Kidney (tissue), 14 donors: ENCODE measurements around the gene HSPA1B. TPM values are rescaled to one million over a fixed set of nuclear protein-coding genes. Genes with fewer than 3 reads are reported as not detected.
"Not testable (repeated sequence)": the region's sequence is repeated elsewhere in the genome, so short reads cannot be mapped to it uniquely, and the experiment has no call there.

ENCODE experiments used
- DNase-seq, 5 donors: peaks; one replicate each; pipeline ENCODE4 v3.0.0-alpha.2; 2013 to 2020
- FAIRE-seq: peaks from 2 replicates; lab custom pipeline; 2012; peaks lifted over from hg19 to GRCh38; lab: Jason Lieb, UNC
- H3K27ac ChIP-seq, 2 donors: one replicate each; pipeline ENCODE4 v1.7.0; 2013; ENCODE audit warnings: low read depth in 2 of 2, low read length in 2 of 2, inconsistent platforms in 1 of 2
- H3K27me3 ChIP-seq: one replicate; pipeline ENCODE4 v1.7.1; 2013; ENCODE audit warnings: low read length, inconsistent platforms; ENCODE audit not compliant: control insufficient read depth, insufficient read depth
- H3K36me3 ChIP-seq, 3 donors: one replicate each; pipeline versions ENCODE4 v1.7.0 to v1.7.1; 2013; ENCODE audit warnings: low read length in 3 of 3, control low read depth in 1 of 3, inconsistent platforms in 1 of 3; ENCODE audit not compliant: insufficient read depth in 3 of 3, control insufficient read depth in 2 of 3
- H3K4me1 ChIP-seq, 3 donors: one replicate each; pipeline versions ENCODE4 v1.7.0 to v1.7.1; 2013; ENCODE audit warnings: low read length in 3 of 3, inconsistent platforms in 1 of 3, low read depth in 1 of 3; ENCODE audit not compliant: control insufficient read depth in 2 of 3, insufficient read depth in 2 of 3
- H3K4me3 ChIP-seq, 3 donors: one replicate each; pipeline versions ENCODE4 v1.7.0 to v1.8.1; 2013; ENCODE audit warnings: low read length in 3 of 3, control low read depth in 1 of 3, inconsistent platforms in 1 of 3
- H3K9ac ChIP-seq, 3 donors: one replicate each; pipeline versions ENCODE4 v1.7.0 to v1.7.1; 2013; ENCODE audit warnings: low read length in 3 of 3, control low read depth in 1 of 3, inconsistent platforms in 1 of 3
- H3K9me3 ChIP-seq, 3 donors: one replicate each; pipeline versions ENCODE4 v1.7.0 to v1.7.1; 2013; ENCODE audit warnings: low read length in 3 of 3, control low read depth in 1 of 3, inconsistent platforms in 1 of 3; ENCODE audit not compliant: control insufficient read depth in 2 of 3, insufficient read depth in 1 of 3
- CTCF ChIP-seq: IDR thresholded peaks from 3 replicates; pipeline ENCODE4 v1.5.1; 2012; ENCODE audit warnings: mild to moderate bottlenecking, moderate library complexity, borderline replicate concordance; ENCODE audit not compliant: insufficient read depth; ENCODE audit errors: extremely low read depth
- intact Hi-C: fragments of 100-400 bp; cut with DNase I; formaldehyde crosslinking; loops from one replicate; pipeline ENCODE4 v1.11.1; 2022
- polyA plus RNA-seq: library from polyadenylated mRNA; stranded (reverse); fragments of 350-450 nt; fragmentation: Illumina TruSeq; extraction: RNeasy Lipid Tissue Mini Kit (QIAGEN cat#74804); gene quantifications from one replicate; pipeline ENCODE4 v1.2.3, GENCODE V29; 2014; ENCODE audit warnings: low read depth, low replicate concordance; ENCODE audit not compliant: insufficient read depth
- total RNA-seq: library from RNA; stranded (reverse); fragmentation: NEBNext Ultra II Directional; extraction: Animal tissue kit (Norgen Biotek cat#: 25700); gene quantifications from one replicate; pipeline ENCODE4 v1.2.1, GENCODE V29; 2021
- donor health status: control.
- donor health status: control.
- donor health status: control.
- donor health status: control.
- donor health status: control.
- donor health status: DM: yes; HTN: yes; CAD: no.
- donor health status: Normal renal cell carcinoma (clear cell type).

HSPA1B gene
- total and polyA plus RNA-seq, 2 donors from 2014 or later = 142 to 175 TPM

GRCh38 chr6:31861919-31862343, 34.4 kb downstream of the HSPA1B start:
- FAIRE-seq = no peak
- TF ChIP-seq CTCF = no peak
- peaks cover 0 to 15% (median 13%) of the 10 kb centered on the region in 3 donors for H3K36me3 ChIP-seq

GRCh38 chr6:31862344-31863235, 35.1 kb downstream of the HSPA1B start, which contains the start of gene NEU1:
NEU1 (minus strand) TSS chr6:31862821; CDS start chr6:31862776, 45 bp downstream.
- FAIRE-seq (peak; percentile 98), DNase-seq (peak; percentile 100)
- Histone ChIP-seq H3K9ac (peak within 1 kb of the TSS; percentile 66 to 82 (median 74)), H3K27ac (peak within 1 kb of the TSS; percentile 78 to 83), H3K4me1 (peaks cover 0 to 18% (median 10%) of the 10 kb centered on the region in 3 donors), H3K27me3 (no peaks in the 10 kb centered on the region), H3K4me3 (peak within 1 kb of the TSS; percentile 89 to 98 (median 96)), H3K9me3 (no peaks in the 10 kb centered on the region), H3K36me3 (peaks cover 0 to 15% (median 13%) of the 10 kb centered on the region in 3 donors)
- intact Hi-C loops = no loop called here
- no peak for TF ChIP-seq CTCF

More at GRCh38 chr6:31861919-31862343, 34.4 kb downstream of the HSPA1B start:
- Histone ChIP-seq H3K4me1 (peaks cover 0 to 18% (median 10%) of the 10 kb centered on the region in 3 donors), H3K9ac (peak overlapping the region; percentile 66 to 74 (median 67)), H3K9me3 (no peaks in the 10 kb centered on the region), H3K27ac (no peak overlapping the region), H3K4me3 (peak overlapping the region; percentile 84 to 96 (median 89)), H3K27me3 (no peaks in the 10 kb centered on the region)
- DNase-seq = no peak
- intact Hi-C loops = no loop called here

- intact Hi-C loops, H3K27me3 ChIP-seq, H3K27ac ChIP-seq, H3K9ac ChIP-seq, DNase-seq, FAIRE-seq, H3K9me3 ChIP-seq: not testable (repeated sequence)
- peak overlapping the region; percentile 55 to 98 (median 63) for H3K4me3 ChIP-seq
- peaks cover 0 to 18% (median 10%) of the 10 kb centered on the region in 3 donors for H3K4me1 ChIP-seq
- H3K36me3 ChIP-seq = peaks cover 0 to 15% (median 12%) of the 10 kb centered on the region in 3 donors
Observed at GRCh38 chr6:31864123-31864562, 36.6 kb downstream of the HSPA1B start.

- FAIRE-seq = no peak
- Histone ChIP-seq H3K27me3 (no peaks in the 10 kb centered on the region), H3K4me3 (no peak overlapping the region), H3K4me1 (peaks cover 0 to 18% (median 10%) of the 10 kb centered on the region in 3 donors), H3K9me3 (no peaks in the 10 kb centered on the region), H3K9ac (no peak overlapping the region), H3K36me3 (peaks cover 0 to 12% (median 6%) of the 10 kb centered on the region in 3 donors), H3K27ac (no peak overlapping the region)
- no peak for TF ChIP-seq CTCF
- intact Hi-C loops = no loop called here
- DNase-seq = peak in 1 of 5 donors; percentile 39
Observed at GRCh38 chr6:31864818-31865204, 37.3 kb downstream of the HSPA1B start.
